Measurements from ENCODE around the gene LZIC. TPM values are rescaled to one million over a fixed set of nuclear protein-coding genes. Genes with fewer than 3 reads are reported as not detected.

LZIC gene
- total and polyA plus RNA-seq, 2 of the 8 experiments (the other 6 are each of a cell fraction or from before 2014, with no cell fraction given) = 4.8 to 20.3 TPM

GRCh38 chr1:9884805-9885204 lies 58.4 kb downstream of the LZIC start:
- H3K36me3 ChIP-seq (ENCODE audit: control insufficient read depth in 2 of 4, insufficient read depth in 4 of 4, low read length in 3 of 4) = no peaks in the 10 kb centered on the region
- H3K79me1 ChIP-seq (ENCODE audit: low read depth, low read length) = peaks cover 5% of the 10 kb centered on the region; the same call in 1 of the 2 replicates
- peaks cover 0 to 3% of the 10 kb centered on the region in 2 experiments; a peak in 1 of 4 replicates for H3K79me2 ChIP-seq (ENCODE audit: control insufficient read depth in 1 of 2, insufficient read depth in 2 of 2, low read length in 2 of 2)
- H3K27me3 ChIP-seq (replicated peaks in 1 of 4; ENCODE audit: control insufficient read depth in 3 of 4, extremely low read depth in 1 of 4, insufficient read depth in 3 of 4, low read length in 3 of 4) = no peaks in the 10 kb centered on the region
- H4K5ac ChIP-seq (ENCODE audit: insufficient read length, low read depth, low read length) = no peak overlapping the region
- FAIRE-seq (no peak), DNase-seq (ENCODE audit: low read depth in 1 of 2, low spot score in 2 of 2) (no peak)
- no peak overlapping the region for H3K56ac ChIP-seq (replicated peaks; ENCODE audit: insufficient read length, low read depth, low read length)
- H2BK15ac ChIP-seq (ENCODE audit: low read length) = no peak overlapping the region
- H3K18ac ChIP-seq (ENCODE audit: extremely low read depth, low read length) = no peak overlapping the region
- H3K4ac ChIP-seq (replicated peaks; ENCODE audit: insufficient read length, low read depth, low read length) = no peak overlapping the region
- no peak overlapping the region for H4K91ac ChIP-seq (replicated peaks; ENCODE audit: insufficient read length, low read length)
- no peaks in the 10 kb centered on the region for H3K23me2 ChIP-seq (ENCODE audit: low read depth, low read length)
- H2BK120ac ChIP-seq (replicated peaks; ENCODE audit: low read depth, low read length) = no peak overlapping the region
- no peak overlapping the region for H4K8ac ChIP-seq (ENCODE audit: extremely low read depth, insufficient read depth, low read length)
- CTCF ChIA-PET (ENCODE audit: partially characterized antibody) = interaction anchor here (0.5 to 4.1 kb wide), 7 partner anchors 11 to 140 kb away, joined by 3 to 27 read pairs (median 3); no protein-coding TSS in a partner anchor
- H3K27ac ChIP-seq (ENCODE audit: low read depth, low read length) = no peak overlapping the region
- no peaks in the 10 kb centered on the region for H3K9me3 ChIP-seq (ENCODE audit: insufficient read depth in 2 of 2, low read depth in 1 of 2, low read length in 1 of 2)
- H2AK5ac ChIP-seq (ENCODE audit: low read depth, low read length) = no peak overlapping the region
- peaks cover 2 to 11% (median 8%) of the 10 kb centered on the region in 4 experiments; a peak in 5 of 7 replicates for H3K4me1 ChIP-seq (replicated peaks in 1 of 4; ENCODE audit: control insufficient read depth in 3 of 4, insufficient read depth in 4 of 4, low read length in 3 of 4)
- 0 out of 2 replicates have a peak overlapping the region, but pooled peaks have one; percentile 17 for H2BK5ac ChIP-seq (ENCODE audit: low read depth, low read length)
- H3K4me3 ChIP-seq (ENCODE audit: extremely low read depth in 1 of 4, insufficient read depth in 2 of 4, low read depth in 3 of 4, low read length in 4 of 4) = no peak overlapping the region
- TF ChIP-seq TCF12 (IDR thresholded peaks at IDR 0.05; ENCODE audit: low read depth, low read length) (no peak), TAF7 (optimal IDR thresholded peaks at IDR 0.05; ENCODE audit: borderline replicate concordance, low read depth, low read length) (no peak), NRF1 (IDR thresholded peaks at IDR 0.05; ENCODE audit: low read depth, low read length) (no peak)
- peaks cover 0 to 2% of the 10 kb centered on the region in 2 experiments for H4K20me1 ChIP-seq (replicated peaks in 1 of 2; ENCODE audit: control insufficient read depth in 1 of 2, insufficient read depth in 2 of 2, low read length in 2 of 2)
- WGBS, 2 experiments (ENCODE audit: extremely low coverage in 1 of 2, insufficient coverage in 1 of 2, insufficient read length in 1 of 2, insufficient replicate concordance in 2 of 2, low coverage in 1 of 2, low lambda C conversion rate in 2 of 2, missing lambda C conversion rate in 1 of 2) = 96% methylated on average over 8 of the region's 8 CpGs; no CpG with 5 or more reads in 1 of the 2 experiments
- peak overlapping the region in 1 of 4 experiments; percentile 27; a peak in 1 of 7 replicates for H3K9ac ChIP-seq (replicated peaks in 1 of 4; ENCODE audit: extremely low read depth in 1 of 4, low read depth in 3 of 4, low read length in 3 of 4)
- H3K23ac ChIP-seq (ENCODE audit: insufficient read length) = no peak overlapping the region
- H2BK20ac ChIP-seq (ENCODE audit: low read length) = no peak overlapping the region
- H3K4me2 ChIP-seq (ENCODE audit: insufficient read depth in 1 of 2, low read depth in 2 of 2, low read length in 2 of 2) = no peak overlapping the region
- H2AFZ ChIP-seq (ENCODE audit: low read length) = no peak overlapping the region
- H2BK12ac ChIP-seq (ENCODE audit: low read depth, low read length) = no peak overlapping the region
- POLR2A ChIA-PET (ENCODE audit: partially characterized antibody) = interaction anchor here (1.2 kb wide), 2 partner anchors 12 to 59 kb away, joined by 3 read pairs; partner anchors contain the start of genes LZIC and NMNAT1
- H3K14ac ChIP-seq (ENCODE audit: insufficient read length) = no peak overlapping the region
